Neural progenitor cell (in vitro differentiated cells): Measurements from ENCODE around the gene COL4A2. TPM values are rescaled to one million over a fixed set of nuclear protein-coding genes. Genes with fewer than 3 reads are reported as not detected.
"Not testable (repeated sequence)": the region's sequence is repeated elsewhere in the genome, so short reads cannot be mapped to it uniquely, and the experiment has no call there.

Source experiments
- DNase-seq: peaks from one replicate; pipeline ENCODE4 v3.0.0-alpha.2; 2016; ENCODE audit warnings: low spot score
- H2AFZ ChIP-seq: fragments of 200-600 bp; sonication (generic); replicated peaks from 2 replicates; pipeline ENCODE4 v1.6.1; 2016; ENCODE audit warnings: antibody characterized with exemption
- H3F3A ChIP-seq: fragments of 200-600 bp; sonication (generic); 2 replicates; pipeline ENCODE4 v1.6.1; 2016; ENCODE audit warnings: antibody characterized with exemption, low read depth
- H3K27ac ChIP-seq: fragments of 200-600 bp; sonication (generic); 2 replicates; pipeline ENCODE4 v1.5.1; 2016; ENCODE audit warnings: mild to moderate bottlenecking
- H3K27me3 ChIP-seq: fragments of 200-600 bp; sonication (generic); 2 replicates; pipeline ENCODE4 v1.6.1; 2016; ENCODE audit warnings: mild to moderate bottlenecking, moderate library complexity
- H3K36me3 ChIP-seq: fragments of 200-600 bp; sonication (generic); 2 replicates; pipeline ENCODE4 v1.5.1; 2016
- H3K4me1 ChIP-seq: fragments of 200-600 bp; sonication (generic); 2 replicates; pipeline ENCODE4 v1.6.1; 2016; ENCODE audit warnings: mixed run types
- H3K4me2 ChIP-seq: fragments of 200-600 bp; sonication (generic); 2 replicates; pipeline ENCODE4 v1.6.1; 2016
- H3K4me3 ChIP-seq: fragments of 200-600 bp; sonication (generic); 2 replicates; pipeline ENCODE4 v1.5.1; 2016
- H3K79me2 ChIP-seq: fragments of 200-600 bp; sonication (generic); 2 replicates; pipeline ENCODE4 v1.6.1; 2016; ENCODE audit warnings: low read depth
- H3K9ac ChIP-seq: fragments of 200-600 bp; sonication (generic); 2 replicates; pipeline ENCODE4 v1.6.1; 2016
- H3K9me3 ChIP-seq: fragments of 200-600 bp; sonication (generic); 2 replicates; pipeline ENCODE4 v1.5.1; 2016; ENCODE audit warnings: low read depth
- H4K20me1 ChIP-seq: fragments of 200-600 bp; sonication (generic); 2 replicates; pipeline ENCODE4 v1.6.1; 2016; ENCODE audit warnings: low read depth
- H3K27ac Mint-ChIP-seq: 3 replicates; pipeline ENCODE4 v1.8.0; 2021; ENCODE audit warnings: mixed read lengths
- H3K27me3 Mint-ChIP-seq: 2 replicates; pipeline ENCODE4 v1.8.0; 2022; ENCODE audit warnings: low read depth, mild to moderate bottlenecking, inconsistent platforms, moderate library complexity, mixed read lengths; ENCODE audit not compliant: insufficient read depth
- H3K36me3 Mint-ChIP-seq: 3 replicates; pipeline ENCODE4 v1.8.0; 2021; ENCODE audit warnings: mixed read lengths
- H3K4me1 Mint-ChIP-seq: 3 replicates; pipeline ENCODE4 v1.8.0; 2021; ENCODE audit warnings: mixed read lengths
- H3K4me3 Mint-ChIP-seq: 3 replicates; pipeline ENCODE4 v1.8.0; 2021; ENCODE audit warnings: mild to moderate bottlenecking, moderate library complexity, mixed read lengths
- H3K9me3 Mint-ChIP-seq: 3 replicates; pipeline ENCODE4 v1.8.0; 2020; ENCODE audit warnings: mixed read lengths
- EZH2 ChIP-seq: fragments of 200-600 bp; sonication (generic); IDR thresholded peaks from 2 replicates; pipeline ENCODE4 v1.6.1; 2017; ENCODE audit warnings: antibody characterized with exemption, mild to moderate bottlenecking, moderate library complexity
- EZH2phosphoT487 ChIP-seq: fragments of 200-600 bp; sonication (generic); IDR thresholded peaks from 2 replicates; pipeline ENCODE4 v1.6.1; 2017; ENCODE audit warnings: antibody characterized with exemption
- total RNA-seq: library from RNA; depleted of rRNA; stranded (reverse); fragments of >200 nt; gene quantifications from 2 replicates; pipeline ENCODE4 v1.2.3, GENCODE V29; 2015; ENCODE audit warnings: low replicate concordance
- TF ChIP-seq, protein P1 (sequence below): fragments of 200-600 bp; sonication (generic); IDR thresholded peaks from 2 replicates; pipeline ENCODE4 v1.5.1; 2017; ENCODE audit warnings: antibody characterized with exemption, mild to moderate bottlenecking

Gene COL4A2
- total RNA-seq, 1 donor from 2014 or later = 73.6 TPM

DNA sequence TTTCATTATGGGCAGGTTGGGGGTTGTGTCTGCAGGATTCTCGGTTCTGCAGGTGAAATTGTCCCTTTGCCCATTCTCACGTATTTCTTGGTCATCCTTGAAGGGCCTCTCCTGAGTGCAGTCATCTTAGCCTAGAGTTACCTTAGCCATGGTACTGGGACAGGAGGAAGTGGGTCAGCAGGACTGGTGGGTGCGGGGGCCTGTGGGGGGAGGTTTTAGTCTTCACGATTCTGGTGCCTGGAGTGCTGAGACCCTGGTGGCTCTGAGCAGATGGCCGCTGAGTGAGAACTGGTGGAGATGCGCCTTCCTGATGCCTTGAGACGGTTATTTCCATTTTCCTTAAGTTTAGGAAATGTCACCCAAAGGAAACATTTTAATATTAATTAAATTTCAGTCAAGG is 11.8 kb downstream of the COL4A2 start:
- H3K79me2 ChIP-seq = peaks cover 71% of the 10 kb centered on the region
- Mint-ChIP-seq H3K4me3 (no peak overlapping the region), H3K9me3 (peaks cover 15% of the 10 kb centered on the region), H3K36me3 (peaks cover 50% of the 10 kb centered on the region), H3K27ac (no peak overlapping the region), H3K4me1 (peaks cover 9% of the 10 kb centered on the region), H3K27me3 (peaks cover 6% of the 10 kb centered on the region)
- H3K27me3 ChIP-seq = no peaks in the 10 kb centered on the region
- no peak overlapping the region for H2AFZ ChIP-seq
- no peak overlapping the region for H3K27ac ChIP-seq
- H3K4me2 ChIP-seq = no peak overlapping the region
- H3K4me1 ChIP-seq = peaks cover 7% of the 10 kb centered on the region
- no peaks in the 10 kb centered on the region for H3K36me3 ChIP-seq
- H3K9me3 ChIP-seq = no peaks in the 10 kb centered on the region
- DNase-seq = no peak
- peaks cover 6% of the 10 kb centered on the region for H3F3A ChIP-seq
- TF ChIP-seq EZH2phosphoT487 (no peak), EZH2 (no peak)
- TF ChIP-seq, protein P1, sequence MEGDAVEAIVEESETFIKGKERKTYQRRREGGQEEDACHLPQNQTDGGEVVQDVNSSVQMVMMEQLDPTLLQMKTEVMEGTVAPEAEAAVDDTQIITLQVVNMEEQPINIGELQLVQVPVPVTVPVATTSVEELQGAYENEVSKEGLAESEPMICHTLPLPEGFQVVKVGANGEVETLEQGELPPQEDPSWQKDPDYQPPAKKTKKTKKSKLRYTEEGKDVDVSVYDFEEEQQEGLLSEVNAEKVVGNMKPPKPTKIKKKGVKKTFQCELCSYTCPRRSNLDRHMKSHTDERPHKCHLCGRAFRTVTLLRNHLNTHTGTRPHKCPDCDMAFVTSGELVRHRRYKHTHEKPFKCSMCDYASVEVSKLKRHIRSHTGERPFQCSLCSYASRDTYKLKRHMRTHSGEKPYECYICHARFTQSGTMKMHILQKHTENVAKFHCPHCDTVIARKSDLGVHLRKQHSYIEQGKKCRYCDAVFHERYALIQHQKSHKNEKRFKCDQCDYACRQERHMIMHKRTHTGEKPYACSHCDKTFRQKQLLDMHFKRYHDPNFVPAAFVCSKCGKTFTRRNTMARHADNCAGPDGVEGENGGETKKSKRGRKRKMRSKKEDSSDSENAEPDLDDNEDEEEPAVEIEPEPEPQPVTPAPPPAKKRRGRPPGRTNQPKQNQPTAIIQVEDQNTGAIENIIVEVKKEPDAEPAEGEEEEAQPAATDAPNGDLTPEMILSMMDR = no peak
- H3K4me3 ChIP-seq = no peak overlapping the region
- no peak overlapping the region for H3K9ac ChIP-seq
- H4K20me1 ChIP-seq = peaks cover 24% of the 10 kb centered on the region

GRCh38 chr13:110319397-110319773 is 12.3 kb downstream of the COL4A2 start:
- Mint-ChIP-seq H3K4me3 (no peak overlapping the region), H3K36me3 (peaks cover 45% of the 10 kb centered on the region), H3K27me3 (peaks cover 6% of the 10 kb centered on the region), H3K27ac (no peak overlapping the region), H3K9me3 (peaks cover 15% of the 10 kb centered on the region), H3K4me1 (peaks cover 5% of the 10 kb centered on the region)
- Histone ChIP-seq H3K4me2 (no peak overlapping the region), H3K27me3 (no peaks in the 10 kb centered on the region), H3K4me3 (no peak overlapping the region), H3K79me2 (peaks cover 72% of the 10 kb centered on the region), H2AFZ (no peak overlapping the region), H3F3A (peaks cover 6% of the 10 kb centered on the region), H3K36me3 (no peaks in the 10 kb centered on the region), H3K9me3 (no peaks in the 10 kb centered on the region), H3K27ac (no peak overlapping the region), H4K20me1 (peaks cover 19% of the 10 kb centered on the region), H3K4me1 (peaks cover 7% of the 10 kb centered on the region), H3K9ac (no peak overlapping the region)
- TF ChIP-seq EZH2phosphoT487 = no peak
- DNase-seq = no peak

DNA sequence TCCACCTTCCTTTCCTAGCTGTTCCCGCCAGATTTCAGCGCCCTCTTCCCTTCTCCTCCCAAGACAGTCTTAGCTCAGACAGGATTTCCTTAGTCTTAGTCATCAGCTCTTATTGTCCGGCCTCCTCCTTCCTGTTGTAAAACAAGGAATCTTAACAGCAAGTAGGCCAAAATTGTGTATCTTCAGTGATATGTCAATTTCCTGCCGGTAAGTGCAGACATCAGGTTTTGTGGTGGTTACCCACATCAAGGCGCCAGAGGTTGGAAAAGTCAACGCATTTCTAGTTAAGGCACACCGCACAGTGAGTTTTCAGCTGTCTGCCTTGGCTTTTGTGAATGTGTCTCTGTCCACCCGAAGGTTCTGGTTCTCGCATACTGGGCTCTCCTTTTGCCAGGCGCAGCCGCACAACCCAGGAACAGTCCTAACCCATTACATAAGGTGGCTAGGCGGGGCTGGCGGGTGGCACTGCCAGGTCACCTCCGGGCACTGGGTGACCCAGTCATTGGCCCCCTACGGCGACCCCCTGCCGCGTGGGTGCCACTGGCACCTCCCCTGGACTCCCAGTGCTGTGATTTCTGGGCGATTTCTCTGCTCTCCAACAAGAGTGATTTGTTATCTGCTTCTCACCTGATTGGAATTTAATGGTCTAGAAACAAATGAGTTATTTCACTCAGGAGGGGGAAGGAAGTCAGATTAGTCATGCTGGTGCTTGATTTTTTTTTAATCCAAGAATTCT is 12.9 kb downstream of the COL4A2 start:
- Histone ChIP-seq H3K9me3 (no peaks in the 10 kb centered on the region), H3K4me3 (no peak overlapping the region), H4K20me1 (peaks cover 14% of the 10 kb centered on the region), H3K27me3 (no peaks in the 10 kb centered on the region), H3K79me2 (peaks cover 73% of the 10 kb centered on the region), H3K27ac (no peak overlapping the region), H3K9ac (no peak overlapping the region), H3K4me2 (no peak overlapping the region), H3K4me1 (peaks cover 7% of the 10 kb centered on the region), H3K36me3 (no peaks in the 10 kb centered on the region), H2AFZ (no peak overlapping the region), H3F3A (peaks cover 6% of the 10 kb centered on the region)
- H3K4me3 Mint-ChIP-seq = no peak overlapping the region
- TF ChIP-seq, protein P1 = no peak
- no peak for TF ChIP-seq EZH2
- peaks cover 49% of the 10 kb centered on the region for H3K36me3 Mint-ChIP-seq
- H3K27me3 Mint-ChIP-seq = peaks cover 6% of the 10 kb centered on the region
- no peak for DNase-seq
- H3K4me1 Mint-ChIP-seq = peaks cover 6% of the 10 kb centered on the region
- H3K9me3 Mint-ChIP-seq = peaks cover 18% of the 10 kb centered on the region
- no peak overlapping the region for H3K27ac Mint-ChIP-seq

- Mint-ChIP-seq H3K4me1 (peaks cover 7% of the 10 kb centered on the region), H3K4me3 (no peak overlapping the region), H3K27me3 (peaks cover under 1% of the 10 kb centered on the region), H3K27ac (no peak overlapping the region), H3K36me3 (peaks cover 53% of the 10 kb centered on the region), H3K9me3 (peaks cover 18% of the 10 kb centered on the region)
- H3K27me3 ChIP-seq = no peaks in the 10 kb centered on the region
- H3K79me2 ChIP-seq = peaks cover 72% of the 10 kb centered on the region
- TF ChIP-seq, protein P1 = no peak
- TF ChIP-seq EZH2 (no peak), EZH2phosphoT487 (no peak)
- no peak overlapping the region for H3K9ac ChIP-seq
- no peak overlapping the region for H3K27ac ChIP-seq
- H3K4me2 ChIP-seq = no peak overlapping the region
- peaks cover 6% of the 10 kb centered on the region for H3F3A ChIP-seq
- H4K20me1 ChIP-seq = peaks cover 11% of the 10 kb centered on the region
- no peak overlapping the region for H3K4me3 ChIP-seq
- H3K4me1 ChIP-seq = peaks cover 7% of the 10 kb centered on the region
- H3K36me3 ChIP-seq = no peaks in the 10 kb centered on the region
- H2AFZ ChIP-seq = no peak overlapping the region
- H3K9me3 ChIP-seq = no peaks in the 10 kb centered on the region
- no peak for DNase-seq
These were observed 13.6 kb downstream of the COL4A2 start for GRCh38 chr13:110320645-110321044.

DNA sequence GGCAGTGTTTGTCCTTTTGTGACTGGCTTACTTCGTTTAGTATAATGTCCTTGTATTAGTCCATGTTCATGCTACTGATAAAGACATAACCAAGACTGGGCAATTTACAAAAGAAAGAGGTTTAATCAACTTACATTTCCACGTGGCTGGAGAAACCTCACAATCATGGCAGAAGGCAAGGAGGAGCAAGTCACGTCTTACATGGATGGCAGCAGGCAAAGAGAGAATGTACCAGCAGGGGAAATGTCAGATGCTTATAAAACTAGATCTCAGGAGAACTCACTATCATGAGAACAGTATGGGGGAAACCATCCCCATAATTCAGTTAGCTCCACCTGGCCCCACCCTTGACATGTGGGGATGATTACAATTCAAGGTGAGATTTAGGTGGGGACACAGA is 14.5 kb downstream of the COL4A2 start:
- Histone ChIP-seq H3K79me2 (peaks cover 77% of the 10 kb centered on the region), H3K4me1 (peaks cover 13% of the 10 kb centered on the region)
- H3K27me3 ChIP-seq, H3F3A ChIP-seq, DNase-seq, H3K36me3 ChIP-seq, H3K9me3 ChIP-seq, H3K27ac ChIP-seq, H3K4me2 ChIP-seq, H3K4me3 ChIP-seq, H3K4me3 Mint-ChIP-seq, H3K9ac ChIP-seq, H2AFZ ChIP-seq, H3K27me3 Mint-ChIP-seq, H4K20me1 ChIP-seq, H3K27ac Mint-ChIP-seq: not testable (repeated sequence)
- Mint-ChIP-seq H3K36me3 (peaks cover 50% of the 10 kb centered on the region), H3K9me3 (peaks cover 18% of the 10 kb centered on the region), H3K4me1 (peaks cover 11% of the 10 kb centered on the region)
